Liver (tissue), 9 donors: ENCODE results near the gene NFATC4. TPM values are rescaled to one million over a fixed set of nuclear protein-coding genes. Genes with fewer than 3 reads are reported as not detected.

Experiments used
- DNase-seq: peaks from one replicate; pipeline ENCODE4 v3.0.0-alpha.2; 2017; ENCODE audit warnings: low spot score
- H3K27ac ChIP-seq, 2 donors: one replicate each; pipeline ENCODE4 v1.7.0; 2013; ENCODE audit warnings: inconsistent platforms in 2 of 2, low read length in 2 of 2, control low read depth in 1 of 2, low read depth in 1 of 2, mild to moderate bottlenecking in 1 of 2
- H3K27me3 ChIP-seq, 4 donors: one replicate each; pipeline versions ENCODE4 v1.6.1 to v1.7.0; 2013; ENCODE audit warnings: low read length in 3 of 4, inconsistent platforms in 1 of 4, mild to moderate bottlenecking in 1 of 4, moderate library complexity in 1 of 4; ENCODE audit not compliant: control insufficient read depth in 4 of 4, insufficient read depth in 4 of 4
- H3K36me3 ChIP-seq, 4 donors: one replicate each; pipeline versions ENCODE4 v1.6.1 to v1.7.0; 2013; ENCODE audit warnings: low read length in 3 of 4, mild to moderate bottlenecking in 3 of 4, low read depth in 1 of 4, moderate library complexity in 1 of 4; ENCODE audit not compliant: control insufficient read depth in 4 of 4, insufficient read depth in 3 of 4
- H3K4me1 ChIP-seq, 4 donors: one replicate each; pipeline versions ENCODE4 v1.6.1 to v1.7.0; 2013; ENCODE audit warnings: low read length in 3 of 4, mild to moderate bottlenecking in 3 of 4, moderate library complexity in 1 of 4; ENCODE audit not compliant: control insufficient read depth in 4 of 4, insufficient read depth in 4 of 4
- H3K4me3 ChIP-seq, 3 donors: one replicate each; pipeline versions ENCODE4 v1.6.1 to v1.7.0; 2013; ENCODE audit warnings: low read length in 3 of 3, control low read depth in 1 of 3, low read depth in 1 of 3, mild to moderate bottlenecking in 1 of 3
- H3K9ac ChIP-seq, 2 donors: one replicate each; pipeline ENCODE4 v1.7.0; 2013; ENCODE audit warnings: low read length in 2 of 2, mild to moderate bottlenecking in 2 of 2, moderate library complexity in 2 of 2, control low read depth in 1 of 2, low read depth in 1 of 2
- H3K9me3 ChIP-seq, 4 donors: one replicate each; pipeline versions ENCODE4 v1.6.1 to v1.7.0; 2013; ENCODE audit warnings: low read length in 3 of 4; ENCODE audit not compliant: control insufficient read depth in 4 of 4
- CTCF ChIP-seq: fragments of 150-350 bp; IDR thresholded peaks from 2 replicates; pipeline ENCODE4 v1.5.1; 2017; ENCODE audit warnings: improper control_type of control experiment, low read depth, low read length; ENCODE audit not compliant: missing input control
- FOXA1 ChIP-seq: IDR thresholded peaks from 2 replicates; pipeline ENCODE4 v1.6.1; 2016; ENCODE audit warnings: antibody characterized with exemption
- GABPA ChIP-seq, 2 donors: IDR thresholded peaks in 1 of 2; conservative IDR thresholded peaks in 1 of 2; 2 replicates each; pipeline ENCODE4 v1.6.1; 2016; ENCODE audit warnings: antibody characterized with exemption in 2 of 2, mild to moderate bottlenecking in 1 of 2, moderate library complexity in 1 of 2
- HNF4A ChIP-seq, 2 donors: conservative IDR thresholded peaks; 2 replicates each; pipeline ENCODE4 v1.6.1; 2016; ENCODE audit warnings: antibody characterized with exemption in 2 of 2, mild to moderate bottlenecking in 2 of 2
- JUND ChIP-seq, 2 donors: IDR thresholded peaks; 2 replicates each; pipeline ENCODE4 v1.6.1; 2016; ENCODE audit warnings: antibody characterized with exemption in 2 of 2
- MAX ChIP-seq: IDR thresholded peaks from 2 replicates; pipeline ENCODE4 v1.6.1; 2016; ENCODE audit warnings: antibody characterized with exemption
- NR2F2 ChIP-seq: IDR thresholded peaks from 2 replicates; pipeline ENCODE4 v1.6.1; 2016; ENCODE audit warnings: antibody characterized with exemption
- RAD21 ChIP-seq, 2 donors: IDR thresholded peaks; 2 replicates each; pipeline ENCODE4 v1.6.1; 2016; ENCODE audit warnings: antibody characterized with exemption in 2 of 2, mild to moderate bottlenecking in 2 of 2
- RXRA ChIP-seq, 2 donors: IDR thresholded peaks; 2 replicates each; pipeline ENCODE4 v1.6.1; 2017 to 2018; ENCODE audit warnings: antibody characterized with exemption in 2 of 2, mild to moderate bottlenecking in 1 of 2
- SP1 ChIP-seq: IDR thresholded peaks from 2 replicates; pipeline ENCODE4 v1.6.1; 2018; ENCODE audit warnings: antibody characterized with exemption, mild to moderate bottlenecking
- TAF1 ChIP-seq: conservative IDR thresholded peaks from 2 replicates; pipeline ENCODE4 v1.6.1; 2016; ENCODE audit warnings: antibody characterized with exemption, mild to moderate bottlenecking
- ZBTB33 ChIP-seq: IDR thresholded peaks from 2 replicates; pipeline ENCODE4 v1.6.1; 2016; ENCODE audit warnings: antibody characterized with exemption
- WGBS: extraction: QIAGEN DNeasy Blood & Tissue Kit; methylation state at CpG from one replicate; pipeline ENCODE4 v1.1.7; 2013; 5-methylcytosine and 5-hydroxymethylcytosine counted together
- polyA plus RNA-seq, 2 donors: library from polyadenylated mRNA; stranded (reverse) in 1 of 2; unstranded in 1 of 2; fragments of 200-250 nt in 1 of 2; fragments of >200 nt in 1 of 2; fragmentation: Nextera tagmentation in 1 of 2; extraction: Ambion mirVana in 1 of 2; gene quantifications; one replicate each; pipeline versions ENCODE4 v1.2.1 to v1.2.3, GENCODE V29; 2013 to 2015
- total RNA-seq, 2 donors: library from RNA; depleted of rRNA; stranded (reverse); fragments of >200 nt; gene quantifications; one replicate each; pipeline ENCODE4 v1.2.3, GENCODE V29; 2014
- donor health status: healthy.
- donor health status: healthy.
- donor health status: healthy.
- donor health status: healthy.
- donor health status: healthy.

Gene NFATC4
- total and polyA plus RNA-seq, 4 donors: 1.0 to 3.6 (median 1.8) TPM

- H3K9me3 ChIP-seq: no peaks in the 10 kb centered on the region
- H3K9ac ChIP-seq: no peak overlapping the region
- DNase-seq: no peak
- TF ChIP-seq RAD21 (IDR thresholded peaks at IDR 0.05) (no peak), MAX (no peak), FOXA1 (no peak), SP1 (no peak), HNF4A (conservative IDR thresholded peaks at IDR 0.05) (no peak), ZBTB33 (no peak), JUND (IDR thresholded peaks at IDR 0.05) (no peak), TAF1 (no peak)
- 52% methylated on average over 3 of the region's 3 CpGs for WGBS
- no peaks in the 10 kb centered on the region for H3K27me3 ChIP-seq
- H3K4me1 ChIP-seq: peaks cover 2 to 11% (median 5%) of the 10 kb centered on the region in 4 donors
- H3K4me3 ChIP-seq: no peak overlapping the region
- H3K36me3 ChIP-seq: no peaks in the 10 kb centered on the region
- H3K27ac ChIP-seq: no peak overlapping the region
These were observed 26.3 kb downstream of the NFATC4 start for GRCh38 chr14:24394275-24394674.

- no peak overlapping the region for H3K27ac ChIP-seq
- no peak for TF ChIP-seq GABPA (IDR thresholded peaks at IDR 0.05 in 1 of 2, conservative IDR thresholded peaks at IDR 0.05 in 1 of 2)
- no peak for TF ChIP-seq TAF1
- no peak for TF ChIP-seq NR2F2
- no peak for TF ChIP-seq RXRA (IDR thresholded peaks at IDR 0.05)
- no peak for TF ChIP-seq MAX
- TF ChIP-seq CTCF: no peak
- TF ChIP-seq HNF4A (conservative IDR thresholded peaks at IDR 0.05): no peak
- H3K9ac ChIP-seq: no peak overlapping the region
- WGBS: 85% methylated on average over 8 of the region's 8 CpGs
- no peaks in the 10 kb centered on the region for H3K9me3 ChIP-seq
- H3K36me3 ChIP-seq: no peaks in the 10 kb centered on the region
- H3K4me1 ChIP-seq: peaks cover 3 to 24% (median 17%) of the 10 kb centered on the region in 4 donors
- H3K4me3 ChIP-seq: no peak overlapping the region
- DNase-seq: no peak
- no peaks in the 10 kb centered on the region for H3K27me3 ChIP-seq
These were observed 27.9 kb downstream of the NFATC4 start for GRCh38 chr14:24395609-24396582.
